ENCODE data around the gene PNMA8A. TPM values are rescaled to one million over a fixed set of nuclear protein-coding genes. Genes with fewer than 3 reads are reported as not detected.

PNMA8A gene
- total RNA-seq, 4 donors from 2014 or later: 8.9 to 33.8 (median 19.5) TPM

DNA sequence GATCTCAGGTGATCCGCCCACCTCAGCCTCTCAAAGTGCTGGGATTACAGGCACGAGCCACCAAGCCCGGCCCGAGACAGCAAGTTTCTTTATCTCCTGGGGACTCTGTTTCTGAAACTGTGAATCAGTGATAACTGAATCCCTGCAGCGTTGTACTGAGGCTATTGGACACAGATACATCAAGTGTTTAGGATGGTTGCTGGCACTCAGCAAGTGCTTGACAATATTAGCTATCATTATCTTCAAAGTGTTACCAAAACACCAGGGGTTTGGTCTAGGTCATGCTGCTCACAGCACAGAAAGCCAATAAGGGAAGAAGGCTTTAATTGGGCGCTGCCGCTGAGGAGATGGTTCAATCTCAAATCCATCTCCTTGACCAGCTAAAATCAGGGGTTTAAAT is 22.1 kb downstream of the PNMA8A start:
- H3K4me3 ChIP-seq (replicated peaks in 1 of 3): no peak overlapping the region
- no peaks in the 10 kb centered on the region for H3K36me3 ChIP-seq
- intact Hi-C loops (cut with DNase I): no loop called here
- no peak for DNase-seq
- 66 to 70% methylated on average over 7 of the region's 7 CpGs for WGBS, 2 donors
- no peaks in the 10 kb centered on the region for H3K4me1 ChIP-seq
- no peak for TF ChIP-seq POLR2A (IDR thresholded peaks at IDR 0.05)
- TF ChIP-seq, protein P1, sequence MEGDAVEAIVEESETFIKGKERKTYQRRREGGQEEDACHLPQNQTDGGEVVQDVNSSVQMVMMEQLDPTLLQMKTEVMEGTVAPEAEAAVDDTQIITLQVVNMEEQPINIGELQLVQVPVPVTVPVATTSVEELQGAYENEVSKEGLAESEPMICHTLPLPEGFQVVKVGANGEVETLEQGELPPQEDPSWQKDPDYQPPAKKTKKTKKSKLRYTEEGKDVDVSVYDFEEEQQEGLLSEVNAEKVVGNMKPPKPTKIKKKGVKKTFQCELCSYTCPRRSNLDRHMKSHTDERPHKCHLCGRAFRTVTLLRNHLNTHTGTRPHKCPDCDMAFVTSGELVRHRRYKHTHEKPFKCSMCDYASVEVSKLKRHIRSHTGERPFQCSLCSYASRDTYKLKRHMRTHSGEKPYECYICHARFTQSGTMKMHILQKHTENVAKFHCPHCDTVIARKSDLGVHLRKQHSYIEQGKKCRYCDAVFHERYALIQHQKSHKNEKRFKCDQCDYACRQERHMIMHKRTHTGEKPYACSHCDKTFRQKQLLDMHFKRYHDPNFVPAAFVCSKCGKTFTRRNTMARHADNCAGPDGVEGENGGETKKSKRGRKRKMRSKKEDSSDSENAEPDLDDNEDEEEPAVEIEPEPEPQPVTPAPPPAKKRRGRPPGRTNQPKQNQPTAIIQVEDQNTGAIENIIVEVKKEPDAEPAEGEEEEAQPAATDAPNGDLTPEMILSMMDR (IDR thresholded peaks at IDR 0.05): no peak
- no peaks in the 10 kb centered on the region for H3K9me3 ChIP-seq
- no peak overlapping the region for H3K27ac ChIP-seq
- H3K27me3 ChIP-seq: no peaks in the 10 kb centered on the region

DNA sequence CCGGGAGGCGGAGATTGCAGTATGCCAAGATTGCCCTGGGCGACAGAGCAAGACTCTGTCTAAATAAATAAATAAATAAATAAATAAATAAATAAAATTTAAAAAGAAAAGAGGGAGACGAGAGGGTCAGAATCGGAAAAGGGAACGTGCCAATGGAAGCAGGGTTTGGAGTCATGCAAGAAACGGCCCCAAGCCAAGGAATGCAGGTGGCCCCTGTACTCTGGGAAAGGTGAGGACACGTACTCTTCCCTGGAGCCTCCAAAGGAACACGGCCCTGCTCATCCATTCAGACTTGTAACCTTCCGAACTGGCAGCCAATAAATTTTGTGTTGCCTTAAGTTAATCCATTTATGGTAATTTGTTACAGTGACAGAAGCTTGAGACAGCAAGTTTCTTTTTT is 22.8 kb downstream of the PNMA8A start:
- no peak for TF ChIP-seq POLR2A (IDR thresholded peaks at IDR 0.05)
- TF ChIP-seq, protein P1 (IDR thresholded peaks at IDR 0.05): no peak
- Histone ChIP-seq H3K9me3 (no peaks in the 10 kb centered on the region), H3K36me3 (no peaks in the 10 kb centered on the region), H3K4me3 (replicated peaks in 1 of 3) (no peak overlapping the region), H3K27ac (no peak overlapping the region), H3K27me3 (no peaks in the 10 kb centered on the region), H3K4me1 (no peaks in the 10 kb centered on the region)
- intact Hi-C loops (cut with DNase I): no loop called here
- DNase-seq: no peak
- WGBS, 2 donors: 87 to 92% methylated on average over 10 of the region's 10 CpGs

DNA sequence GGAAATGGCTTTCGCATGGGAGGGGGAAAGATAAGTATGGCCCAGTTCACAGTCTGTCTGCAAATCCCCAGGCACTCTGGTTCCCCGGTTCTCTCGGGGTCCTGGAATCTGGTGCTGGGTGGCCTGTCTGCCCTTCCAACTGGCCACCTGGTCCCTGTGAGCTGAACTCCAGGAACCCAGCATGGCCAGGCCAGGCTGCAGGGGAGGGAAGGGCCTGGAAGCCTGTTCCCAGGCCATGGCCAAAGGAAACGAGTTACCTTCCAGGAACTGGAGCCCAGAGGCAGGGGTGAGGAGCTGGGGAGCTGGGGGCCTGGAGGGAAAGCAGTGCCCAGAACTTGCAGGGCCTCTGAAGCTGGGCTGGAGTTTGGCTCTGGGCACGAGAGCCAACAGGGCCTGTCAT is 23.5 kb downstream of the PNMA8A start:
- DNase-seq: no peak
- no peak overlapping the region for H3K4me3 ChIP-seq (replicated peaks in 1 of 3)
- intact Hi-C loops (cut with DNase I): no loop called here
- WGBS, 2 donors: 76 to 81% methylated on average over 5 of the region's 5 CpGs
- H3K27me3 ChIP-seq: no peaks in the 10 kb centered on the region
- no peaks in the 10 kb centered on the region for H3K36me3 ChIP-seq
- no peak for TF ChIP-seq POLR2A (IDR thresholded peaks at IDR 0.05)
- TF ChIP-seq, protein P1 (IDR thresholded peaks at IDR 0.05): no peak
- H3K9me3 ChIP-seq: no peaks in the 10 kb centered on the region
- peaks cover 5 to 7% of the 10 kb centered on the region in 2 donors for H3K4me1 ChIP-seq
- no peak overlapping the region for H3K27ac ChIP-seq

DNA sequence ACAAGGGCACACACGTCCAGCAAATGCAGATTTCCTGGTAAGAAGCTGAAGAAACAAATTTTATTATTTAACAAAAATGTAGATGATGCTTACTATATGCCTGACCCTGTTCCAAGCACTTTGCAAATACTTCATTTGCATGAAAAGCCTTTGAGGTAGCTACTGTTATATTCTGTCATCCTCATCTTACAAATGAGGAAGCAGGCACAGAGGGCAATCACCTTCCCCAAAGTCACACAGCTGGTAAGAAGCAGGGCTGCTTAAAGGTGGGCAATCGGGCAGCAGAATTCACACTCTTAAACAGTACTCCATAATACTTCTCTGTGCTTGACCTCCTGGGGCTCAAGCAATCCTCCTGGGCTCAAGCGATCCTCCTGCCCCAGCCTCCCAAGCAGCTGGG is 24.4 kb downstream of the PNMA8A start:
- H3K4me1 ChIP-seq: peaks cover 9 to 11% of the 10 kb centered on the region in 2 donors
- intact Hi-C loops (cut with DNase I): no loop called here
- no peaks in the 10 kb centered on the region for H3K27me3 ChIP-seq
- no peak for DNase-seq
- H3K9me3 ChIP-seq: no peaks in the 10 kb centered on the region
- 56% methylated on average over 3 of the region's 3 CpGs for WGBS, 2 donors
- H3K36me3 ChIP-seq: no peaks in the 10 kb centered on the region
- no peak for TF ChIP-seq POLR2A (IDR thresholded peaks at IDR 0.05)
- TF ChIP-seq, protein P1 (IDR thresholded peaks at IDR 0.05): no peak
- no peak overlapping the region for H3K4me3 ChIP-seq (replicated peaks in 1 of 3)
- no peak overlapping the region for H3K27ac ChIP-seq

DNA sequence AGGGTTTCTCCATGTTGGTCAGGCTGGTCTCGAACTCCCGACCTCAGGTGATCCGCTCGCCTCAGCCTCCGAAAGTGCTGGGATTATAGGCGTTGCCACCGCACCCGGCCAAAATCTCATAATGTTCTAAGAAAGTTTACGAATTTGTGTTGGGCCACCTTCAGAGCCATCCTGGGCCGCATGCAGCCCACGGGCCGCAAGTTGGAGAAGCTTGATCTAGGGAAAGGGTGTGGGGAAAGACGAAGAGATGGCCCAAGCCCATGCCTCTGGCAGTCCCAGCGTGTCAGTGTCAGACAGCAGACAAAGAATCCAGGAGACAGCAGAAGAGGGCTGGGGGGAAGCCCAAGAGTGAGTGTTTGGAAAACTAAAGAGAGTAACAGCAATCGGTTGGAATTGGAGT is 25.3 kb downstream of the PNMA8A start:
- WGBS, 2 donors: 81 to 82% methylated on average over 14 to 15 of the region's 15 CpGs
- intact Hi-C loops (cut with DNase I): no loop called here
- no peak for DNase-seq
- no peak for TF ChIP-seq POLR2A (IDR thresholded peaks at IDR 0.05)
- TF ChIP-seq, protein P1 (IDR thresholded peaks at IDR 0.05): no peak
- no peaks in the 10 kb centered on the region for H3K36me3 ChIP-seq
- no peaks in the 10 kb centered on the region for H3K27me3 ChIP-seq
- H3K9me3 ChIP-seq: no peaks in the 10 kb centered on the region
- peaks cover 9 to 11% of the 10 kb centered on the region in 2 donors for H3K4me1 ChIP-seq
- H3K27ac ChIP-seq: no peak overlapping the region
- H3K4me3 ChIP-seq (replicated peaks in 1 of 3): no peak overlapping the region

All from thyroid gland (tissue), 4 donors.